ENCODE measurements around the gene GRK5.

DNA sequence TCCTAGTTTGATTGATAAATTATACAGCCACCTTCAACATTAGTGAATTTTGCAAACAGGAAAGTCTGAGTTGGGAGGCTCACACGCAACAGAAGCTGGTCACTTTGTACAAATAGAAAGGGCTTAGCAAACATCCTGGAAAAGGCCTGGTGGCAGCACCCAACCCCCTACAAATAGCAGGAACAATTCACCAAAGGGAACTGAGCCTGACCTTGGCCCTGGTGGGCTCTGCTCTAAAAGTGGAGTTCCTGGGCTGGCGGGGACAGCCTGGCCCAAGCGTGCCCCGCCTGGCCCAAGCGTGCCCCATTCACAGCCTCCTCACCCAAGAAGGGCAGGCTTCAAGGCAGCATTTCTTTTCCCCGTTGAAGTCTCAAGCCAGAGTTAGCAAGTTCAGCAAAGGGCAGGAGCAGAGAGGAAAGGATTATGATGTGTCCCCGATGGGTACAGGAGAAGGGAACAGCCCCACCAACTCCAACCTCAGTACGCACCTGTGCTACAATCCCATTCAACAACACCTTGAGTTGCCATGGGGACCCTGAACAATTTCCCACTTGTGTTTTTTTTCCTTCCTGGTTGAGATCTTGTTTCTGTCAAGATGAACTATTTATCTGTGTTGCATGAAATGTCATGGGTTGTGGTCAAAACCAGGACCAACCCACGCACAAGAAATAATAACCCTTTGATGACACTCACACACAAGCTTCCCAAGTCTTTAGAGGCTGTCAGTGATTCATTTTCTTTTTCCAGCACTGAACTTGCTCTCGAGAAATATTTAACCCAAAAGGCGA is 291.7 kb downstream of the GRK5 start:
- TF ChIP-seq, protein P1, sequence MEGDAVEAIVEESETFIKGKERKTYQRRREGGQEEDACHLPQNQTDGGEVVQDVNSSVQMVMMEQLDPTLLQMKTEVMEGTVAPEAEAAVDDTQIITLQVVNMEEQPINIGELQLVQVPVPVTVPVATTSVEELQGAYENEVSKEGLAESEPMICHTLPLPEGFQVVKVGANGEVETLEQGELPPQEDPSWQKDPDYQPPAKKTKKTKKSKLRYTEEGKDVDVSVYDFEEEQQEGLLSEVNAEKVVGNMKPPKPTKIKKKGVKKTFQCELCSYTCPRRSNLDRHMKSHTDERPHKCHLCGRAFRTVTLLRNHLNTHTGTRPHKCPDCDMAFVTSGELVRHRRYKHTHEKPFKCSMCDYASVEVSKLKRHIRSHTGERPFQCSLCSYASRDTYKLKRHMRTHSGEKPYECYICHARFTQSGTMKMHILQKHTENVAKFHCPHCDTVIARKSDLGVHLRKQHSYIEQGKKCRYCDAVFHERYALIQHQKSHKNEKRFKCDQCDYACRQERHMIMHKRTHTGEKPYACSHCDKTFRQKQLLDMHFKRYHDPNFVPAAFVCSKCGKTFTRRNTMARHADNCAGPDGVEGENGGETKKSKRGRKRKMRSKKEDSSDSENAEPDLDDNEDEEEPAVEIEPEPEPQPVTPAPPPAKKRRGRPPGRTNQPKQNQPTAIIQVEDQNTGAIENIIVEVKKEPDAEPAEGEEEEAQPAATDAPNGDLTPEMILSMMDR (IDR thresholded peaks at IDR 0.05) = no peak
- no peak for TF ChIP-seq ZFX (IDR thresholded peaks at IDR 0.05; ENCODE audit: borderline replicate concordance)
